SK-N-MC (cell line): ENCODE measurements around the gene PREX1.

ENCODE experiments used
- EZH2 ChIP-seq: fragments of 200-600 bp; sonication (generic); IDR thresholded peaks from one replicate; pipeline ENCODE4 v1.6.1; 2017; ENCODE audit warnings: antibody characterized with exemption
- FOXP2 ChIP-seq: optimal IDR thresholded peaks from 2 replicates; pipeline ENCODE3; 2011; ENCODE audit warnings: mild to moderate bottlenecking, moderate library complexity; ENCODE audit not compliant: insufficient read depth; ENCODE audit errors: extremely low read length, control extremely low read depth
- POLR2AphosphoS5 ChIP-seq: IDR thresholded peaks from 2 replicates; pipeline ENCODE4 v1.6.1; 2012; ENCODE audit warnings: mild to moderate bottlenecking, low read depth, low read length, borderline replicate concordance

DNA sequence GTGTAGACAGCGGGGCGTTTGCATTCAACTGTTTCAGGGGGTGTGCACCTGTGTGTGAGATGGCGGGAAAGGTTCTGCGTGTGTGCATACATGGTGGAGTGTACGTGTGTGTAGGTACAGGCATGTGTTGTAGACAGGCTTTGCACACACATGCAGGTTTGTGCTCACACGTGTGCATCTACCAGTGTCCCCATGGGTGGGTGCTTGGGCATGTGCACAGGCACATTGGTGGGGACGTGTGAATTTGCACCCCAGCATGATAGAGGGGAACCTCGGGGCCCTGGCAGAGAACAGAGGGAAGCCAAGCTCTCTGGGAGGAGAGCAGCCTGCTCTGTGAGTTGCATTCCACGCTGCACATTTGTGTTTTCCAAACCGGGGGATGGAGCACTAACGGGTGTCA, 250.2 kb downstream of the PREX1 start:
- TF ChIP-seq EZH2 (no peak), POLR2AphosphoS5 (no peak), FOXP2 (no peak)
